ENCODE data around the gene ARHGAP29.

ARHGAP29 gene

DNA sequence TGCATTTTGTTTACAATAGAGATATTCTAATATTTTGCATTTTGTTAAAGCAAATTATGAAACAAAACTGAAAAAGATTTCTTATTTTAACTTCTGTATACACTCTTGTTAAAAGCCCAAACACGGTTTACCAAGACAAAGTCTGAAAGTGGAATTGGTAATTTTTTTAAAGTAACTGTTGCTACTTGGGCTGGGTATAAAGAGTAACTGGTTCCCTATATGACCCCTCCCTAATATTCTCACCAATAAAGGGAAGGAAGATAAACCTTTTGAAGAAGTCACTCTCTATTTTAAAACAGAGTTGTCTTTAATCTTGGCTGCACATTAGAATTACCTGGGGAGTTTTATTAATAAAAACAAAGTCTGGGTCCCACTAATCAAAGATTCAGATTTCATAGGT is 27.4 kb downstream of the ARHGAP29 start:
- H3K4me2 ChIP-seq: no peak overlapping the region
- 0 out of 2 replicates have a peak, but pooled peaks cover 3% of the 10 kb centered on the region for H3K36me3 ChIP-seq
- H3K27ac ChIP-seq: no peak overlapping the region
- peaks cover 18% of the 10 kb centered on the region for H3K9me3 ChIP-seq
- TF ChIP-seq Cebpa-rat (IDR thresholded peaks at IDR 0.05): no peak
- no peak overlapping the region for H3K9ac ChIP-seq
- no peaks in the 10 kb centered on the region for H4K20me1 ChIP-seq
- no peaks in the 10 kb centered on the region for H3K27me3 ChIP-seq
- no peak overlapping the region for H3K4me3 ChIP-seq
- H3K4me1 ChIP-seq: no peaks in the 10 kb centered on the region

DNA sequence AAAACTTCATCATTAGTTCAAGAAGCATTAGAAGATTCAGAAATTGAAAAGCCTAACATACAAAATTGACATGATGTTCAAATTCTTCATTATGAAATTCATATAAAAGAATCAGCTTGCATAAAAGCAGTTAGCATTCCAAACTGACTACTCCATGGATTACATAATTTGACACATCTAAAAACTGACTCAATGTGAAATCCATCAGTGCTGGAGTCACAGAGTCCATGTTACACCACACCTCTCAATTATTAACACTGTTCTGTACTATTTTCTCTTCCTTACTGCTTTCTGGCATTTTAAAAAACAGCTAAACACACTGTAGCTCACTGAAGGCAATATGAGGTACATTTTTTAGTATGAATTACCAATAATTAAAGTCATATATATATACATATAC is 28.0 kb downstream of the ARHGAP29 start:
- Histone ChIP-seq H3K9ac (no peak overlapping the region), H3K4me1 (no peaks in the 10 kb centered on the region)

DNA sequence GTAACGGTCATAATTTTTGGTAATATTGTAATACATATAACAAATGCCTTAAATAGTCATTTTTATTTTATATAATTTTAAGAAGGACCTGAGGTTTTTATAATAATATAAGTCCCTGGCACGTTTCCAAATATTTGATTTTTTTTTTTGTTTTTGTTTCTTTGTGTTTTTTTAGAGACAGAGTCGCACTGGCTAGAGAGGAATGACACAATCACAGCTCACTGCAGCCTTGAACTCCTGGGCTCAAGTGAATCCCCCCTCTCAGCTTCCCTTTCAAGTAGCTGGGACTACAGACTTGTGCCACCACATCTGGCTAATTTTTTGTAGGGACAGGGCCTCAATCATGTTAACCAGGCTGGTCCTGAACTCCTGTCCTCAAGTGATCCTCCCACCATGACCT is 29.7 kb downstream of the ARHGAP29 start:
- no peaks in the 10 kb centered on the region for H3K4me1 ChIP-seq
- peaks cover 8% of the 10 kb centered on the region; the same call in 1 of the 2 replicates for H3K36me3 ChIP-seq
- no peak for TF ChIP-seq Cebpa-rat (IDR thresholded peaks at IDR 0.05)

More for the DNA sequence above, 28.0 kb downstream of the ARHGAP29 start:
- H3K36me3 ChIP-seq: 0 out of 2 replicates have a peak, but pooled peaks cover 3% of the 10 kb centered on the region
- no peaks in the 10 kb centered on the region for H4K20me1 ChIP-seq
- TF ChIP-seq Cebpa-rat (IDR thresholded peaks at IDR 0.05): no peak
- H3K4me2 ChIP-seq: no peak overlapping the region
- H3K27ac ChIP-seq: no peak overlapping the region
- H3K9me3 ChIP-seq: peaks cover 18% of the 10 kb centered on the region
- H3K27me3 ChIP-seq: no peaks in the 10 kb centered on the region
- H3K4me3 ChIP-seq: no peak overlapping the region

DNA sequence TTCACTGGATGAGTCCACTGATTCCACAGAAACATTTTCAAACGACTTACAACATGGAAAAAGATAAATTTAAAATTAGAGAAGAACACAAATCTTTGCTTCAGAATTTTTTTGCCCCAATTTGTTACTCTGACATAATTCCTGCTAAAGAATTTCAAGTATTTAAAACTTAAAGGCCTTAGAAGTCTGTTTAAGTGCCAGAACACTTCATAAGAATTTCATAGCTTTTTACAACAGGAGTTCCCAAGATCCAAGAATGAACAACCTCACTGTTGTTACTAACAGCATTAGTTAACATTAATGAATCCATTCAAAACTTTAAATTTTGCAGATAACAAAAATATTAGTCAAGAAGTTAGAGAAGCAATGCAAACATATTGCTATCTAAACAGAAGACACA is 31.7 kb downstream of the ARHGAP29 start:
- Histone ChIP-seq H3K4me1 (no peaks in the 10 kb centered on the region), H3K36me3 (peaks cover 12% of the 10 kb centered on the region; the same call in 1 of the 2 replicates), H3K4me3 (no peak overlapping the region), H3K27ac (no peak overlapping the region), H3K27me3 (no peaks in the 10 kb centered on the region), H3K4me2 (no peak overlapping the region), H3K9ac (no peak overlapping the region), H4K20me1 (no peaks in the 10 kb centered on the region), H3K9me3 (peaks cover 13% of the 10 kb centered on the region)
- TF ChIP-seq Cebpa-rat (IDR thresholded peaks at IDR 0.05): no peak

More for the DNA sequence above, 29.7 kb downstream of the ARHGAP29 start:
- Histone ChIP-seq H3K4me2 (no peak overlapping the region), H3K27me3 (no peaks in the 10 kb centered on the region), H3K9me3 (peaks cover 18% of the 10 kb centered on the region), H3K4me3 (no peak overlapping the region), H3K27ac (no peak overlapping the region), H3K9ac (no peak overlapping the region), H4K20me1 (no peaks in the 10 kb centered on the region)

DNA sequence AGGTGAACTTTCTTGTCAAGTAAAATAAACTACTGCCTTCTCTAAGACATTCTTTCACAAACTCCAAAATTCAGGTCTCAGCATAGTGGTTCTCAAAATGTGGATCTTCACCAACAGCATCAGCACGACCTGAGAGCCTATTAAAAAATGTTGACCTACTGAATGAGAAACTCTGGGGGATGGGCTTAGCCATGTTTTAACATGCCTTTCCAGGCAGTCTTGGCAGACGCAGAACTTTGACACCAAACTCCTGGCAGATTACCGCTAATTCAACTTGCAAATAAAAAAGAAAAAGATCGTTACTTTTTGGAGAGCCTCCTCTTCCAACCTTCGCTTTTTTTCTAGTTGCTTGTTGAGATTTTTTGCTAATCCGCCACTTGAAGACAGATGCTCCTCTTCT is 35.1 kb downstream of the ARHGAP29 start:
- Histone ChIP-seq H3K27me3 (no peaks in the 10 kb centered on the region), H3K9ac (no peak overlapping the region), H3K27ac (no peak overlapping the region), H3K4me3 (no peak overlapping the region), H3K9me3 (no peaks in the 10 kb centered on the region), H3K4me2 (no peak overlapping the region), H4K20me1 (no peaks in the 10 kb centered on the region), H3K4me1 (no peaks in the 10 kb centered on the region), H3K36me3 (peaks cover 9% of the 10 kb centered on the region; the same call in 1 of the 2 replicates)
- no peak for TF ChIP-seq Cebpa-rat (IDR thresholded peaks at IDR 0.05)

DNA sequence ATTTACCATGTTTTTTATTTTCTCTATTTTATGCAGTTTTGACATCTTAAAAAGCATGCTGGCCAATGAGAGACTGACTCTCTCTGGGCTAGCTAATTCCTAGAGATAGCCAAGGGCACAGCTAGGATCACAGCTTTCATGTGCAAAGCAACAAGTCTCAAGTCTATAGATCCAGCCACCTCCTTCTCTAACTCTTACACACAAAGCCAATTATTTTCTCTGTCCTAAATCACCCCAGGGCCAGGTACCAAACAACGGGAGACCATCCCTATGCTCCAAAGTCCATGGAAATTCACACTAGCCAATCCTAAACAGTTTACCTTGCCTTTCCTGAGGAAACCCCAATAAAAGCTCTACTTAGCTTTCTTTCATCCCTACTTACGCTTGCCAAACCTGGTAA is 38.0 kb downstream of the ARHGAP29 start:
- Histone ChIP-seq H3K9ac (no peak overlapping the region), H3K9me3 (no peaks in the 10 kb centered on the region), H3K4me1 (no peaks in the 10 kb centered on the region), H4K20me1 (no peaks in the 10 kb centered on the region), H3K27ac (no peak overlapping the region), H3K27me3 (no peaks in the 10 kb centered on the region), H3K36me3 (peaks cover 9% of the 10 kb centered on the region; the same call in 1 of the 2 replicates), H3K4me2 (no peak overlapping the region), H3K4me3 (no peak overlapping the region)
- no peak for TF ChIP-seq Cebpa-rat (IDR thresholded peaks at IDR 0.05)

DNA sequence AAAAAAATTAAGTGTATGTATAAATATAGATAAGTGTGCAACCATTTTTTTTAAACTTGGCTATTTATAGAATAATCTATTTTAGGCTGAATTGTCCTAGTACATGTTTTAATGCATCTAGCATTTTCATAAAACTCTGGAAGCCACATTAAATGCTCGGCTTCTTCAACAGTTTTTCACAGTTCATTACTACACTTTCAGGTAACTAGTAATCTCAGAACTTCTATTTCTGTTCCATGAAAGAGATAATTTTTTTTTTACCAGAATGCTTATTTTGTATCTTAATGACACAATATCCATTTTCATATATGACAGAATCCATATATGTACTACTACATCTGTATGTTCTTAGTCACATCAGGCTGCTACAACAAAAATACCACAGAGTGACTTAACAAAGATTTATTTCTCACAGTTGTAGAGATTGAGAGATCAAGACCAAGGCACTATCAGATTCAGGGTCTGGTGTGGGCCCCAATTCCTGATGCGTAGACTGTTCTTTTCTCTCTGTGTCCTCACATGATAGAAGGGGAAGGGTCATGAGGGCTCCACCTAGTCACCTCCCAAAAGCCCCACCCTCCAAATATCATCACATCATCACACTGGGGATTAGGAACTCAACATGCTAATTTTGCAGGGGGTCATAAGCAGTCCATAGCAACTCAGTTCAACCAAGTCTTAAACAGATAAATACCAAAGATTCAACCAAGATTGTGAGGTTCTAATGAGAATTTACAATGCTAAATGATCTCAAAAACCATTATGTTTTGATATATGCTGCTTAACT is 43.1 kb downstream of the ARHGAP29 start:
- Histone ChIP-seq H3K36me3 (no peaks in the 10 kb centered on the region), H3K27me3 (no peaks in the 10 kb centered on the region), H3K4me2 (no peak overlapping the region), H3K4me3 (no peak overlapping the region), H3K27ac (no peak overlapping the region), H3K4me1 (no peaks in the 10 kb centered on the region), H4K20me1 (no peaks in the 10 kb centered on the region), H3K9me3 (no peaks in the 10 kb centered on the region), H3K9ac (no peak overlapping the region)
- TF ChIP-seq Cebpa-rat (IDR thresholded peaks at IDR 0.05): no peak

DNA sequence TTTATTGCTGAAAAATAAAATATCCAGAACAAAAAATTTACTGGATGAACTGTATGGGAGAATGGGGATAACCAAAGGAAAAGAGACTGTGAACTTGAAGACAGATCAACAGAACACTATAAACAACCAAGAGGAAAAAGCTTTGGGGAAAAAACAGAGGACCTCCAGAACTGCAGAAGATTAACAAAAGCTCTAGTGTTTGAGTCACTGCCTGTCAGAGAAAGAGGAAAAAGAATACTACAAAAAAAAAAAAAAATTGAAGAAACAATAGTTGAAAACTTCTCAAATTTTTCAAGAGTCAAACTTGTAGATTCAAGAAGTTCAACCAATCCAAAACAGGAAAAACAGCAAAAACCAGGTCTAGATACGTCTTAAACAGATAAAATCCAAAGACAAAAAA is 44.3 kb downstream of the ARHGAP29 start:
- no peak for TF ChIP-seq Cebpa-rat (IDR thresholded peaks at IDR 0.05)
- Histone ChIP-seq H3K4me2 (no peak overlapping the region), H3K36me3 (no peaks in the 10 kb centered on the region), H3K9me3 (no peaks in the 10 kb centered on the region), H3K4me3 (no peak overlapping the region), H3K27ac (no peak overlapping the region), H4K20me1 (no peaks in the 10 kb centered on the region), H3K27me3 (no peaks in the 10 kb centered on the region), H3K9ac (no peak overlapping the region), H3K4me1 (no peaks in the 10 kb centered on the region)

DNA sequence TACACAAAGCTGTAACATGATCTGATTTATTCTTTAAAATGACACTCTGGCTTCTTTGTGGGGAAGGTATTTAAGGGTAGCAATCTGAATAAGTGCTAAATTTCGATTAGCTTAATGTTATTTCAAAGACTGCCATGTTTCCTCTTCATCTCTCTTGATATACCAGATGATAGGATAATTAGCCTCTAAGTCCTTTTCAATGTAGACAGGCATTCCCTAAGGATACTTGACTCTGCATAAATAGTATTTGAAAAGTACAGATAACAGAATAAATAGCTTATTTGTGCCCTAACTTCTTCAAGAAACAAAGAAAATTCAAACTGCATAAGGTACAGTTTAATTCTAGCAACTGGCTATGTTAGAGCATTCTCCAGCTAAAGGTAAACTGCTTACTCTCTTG is 46.2 kb downstream of the ARHGAP29 start:
- Histone ChIP-seq H3K9me3 (no peaks in the 10 kb centered on the region), H3K27me3 (no peaks in the 10 kb centered on the region), H3K36me3 (no peaks in the 10 kb centered on the region), H3K4me2 (no peak overlapping the region), H4K20me1 (no peaks in the 10 kb centered on the region), H3K27ac (no peak overlapping the region), H3K4me3 (no peak overlapping the region), H3K4me1 (no peaks in the 10 kb centered on the region), H3K9ac (no peak overlapping the region)
- TF ChIP-seq Cebpa-rat (IDR thresholded peaks at IDR 0.05): no peak

DNA sequence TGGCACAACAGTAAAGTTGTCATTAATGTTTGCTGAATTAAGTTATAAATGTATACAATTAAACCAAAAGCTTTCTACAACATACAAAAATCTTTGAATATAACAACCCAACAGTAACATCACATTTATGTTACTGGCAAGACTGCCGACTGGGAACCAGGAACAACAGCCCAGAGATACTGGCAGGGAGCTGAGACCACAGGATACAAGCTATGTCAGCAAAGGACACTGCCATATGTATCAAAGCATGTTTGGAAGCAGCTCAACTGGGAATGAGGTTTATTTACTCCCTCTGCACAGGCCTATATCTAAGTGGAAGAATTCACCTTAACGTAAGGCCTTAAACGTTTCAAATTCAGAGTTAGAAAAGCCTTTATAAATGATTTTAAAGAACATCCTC is 50.4 kb downstream of the ARHGAP29 start:
- H3K4me1 ChIP-seq: no peaks in the 10 kb centered on the region
- H3K27ac ChIP-seq: no peak overlapping the region
- H3K9me3 ChIP-seq: no peaks in the 10 kb centered on the region
- H3K27me3 ChIP-seq: no peaks in the 10 kb centered on the region
- no peaks in the 10 kb centered on the region for H3K36me3 ChIP-seq
- H3K9ac ChIP-seq: no peak overlapping the region
- H4K20me1 ChIP-seq: no peaks in the 10 kb centered on the region
- H3K4me2 ChIP-seq: no peak overlapping the region
- no peak overlapping the region for H3K4me3 ChIP-seq
- TF ChIP-seq Cebpa-rat (IDR thresholded peaks at IDR 0.05): no peak
